ENCODE results near the gene CTTNBP2NL.

GRCh38 chr1:112359961-112360767, 35.9 kb upstream of the CTTNBP2NL start:
- TF ChIP-seq POLR2A (IDR thresholded peaks at IDR 0.05; ENCODE audit: low read length) (no peak), GATA1 (IDR thresholded peaks at IDR 0.05; ENCODE audit: low read depth, low read length) (no peak)

Data from erythroblast (primary cell).